ENCODE data around the gene PCCA. TPM values are rescaled to one million over a fixed set of nuclear protein-coding genes. Genes with fewer than 3 reads are reported as not detected.

PCCA gene
- total and polyA plus RNA-seq, 12 donors: 27.6 to 176 (median 97.7) TPM

DNA sequence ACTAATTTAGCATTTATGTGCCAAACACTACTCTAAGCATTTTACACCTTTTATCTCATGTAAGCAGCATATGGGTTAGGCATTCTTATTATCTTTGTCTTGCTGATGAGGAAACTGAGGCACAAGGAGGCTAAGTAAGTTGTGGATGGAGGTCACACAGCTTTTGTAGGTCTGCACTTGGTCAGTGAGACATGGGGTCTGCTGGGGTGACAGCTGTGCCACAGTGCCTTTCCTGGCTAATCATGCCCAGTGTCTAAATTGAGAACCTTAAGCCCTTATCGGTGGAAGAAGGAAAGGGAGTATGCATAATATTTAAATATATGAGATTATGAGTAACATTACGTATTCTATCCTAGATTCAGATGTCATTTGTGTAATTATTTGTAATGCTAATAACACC, 273.5 kb downstream of the PCCA start:
- H3K4me3 ChIP-seq: no peak overlapping the region
- no peak overlapping the region for H3K27ac ChIP-seq
- intact Hi-C loops (cut with DNase I): no loop called here
- no peaks in the 10 kb centered on the region for H3K9me3 ChIP-seq (replicated peaks in 1 of 3)
- peaks cover 6 to 10% of the 10 kb centered on the region in 2 donors for H3K4me1 ChIP-seq (replicated peaks in 1 of 2)
- TF ChIP-seq CTCF (IDR thresholded peaks at IDR 0.05) (no peak), POLR2A (IDR thresholded peaks at IDR 0.05) (no peak)
- no peaks in the 10 kb centered on the region for H3K36me3 ChIP-seq (replicated peaks in 1 of 2)
- no peaks in the 10 kb centered on the region for H3K27me3 ChIP-seq
- DNase-seq: no peak
- 94 to 100% (median 95%) methylated on average over 2 of the region's 2 CpGs for WGBS, 4 donors

DNA sequence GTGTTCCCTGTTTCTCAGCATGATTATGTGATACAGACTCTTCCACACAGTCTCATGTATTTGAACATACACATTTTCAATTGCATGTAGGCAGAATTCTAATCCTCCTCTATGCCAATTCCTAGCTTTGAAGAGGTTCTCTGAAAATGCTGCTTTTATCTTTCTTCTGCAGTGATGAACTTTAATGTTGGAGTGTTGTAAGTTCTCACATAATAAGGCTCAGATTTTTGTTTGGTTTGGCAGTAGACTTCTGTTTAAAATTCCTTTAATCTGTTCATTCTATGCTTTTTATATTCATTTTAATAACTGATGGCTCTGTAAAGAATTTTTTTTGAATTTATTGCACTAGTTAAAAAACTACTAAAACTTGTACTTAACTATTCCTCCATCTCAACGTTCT, 273.9 kb downstream of the PCCA start:
- no peaks in the 10 kb centered on the region for H3K27me3 ChIP-seq
- TF ChIP-seq CTCF (IDR thresholded peaks at IDR 0.05) (no peak), POLR2A (IDR thresholded peaks at IDR 0.05) (no peak)
- H3K27ac ChIP-seq: no peak overlapping the region
- DNase-seq: no peak
- no peaks in the 10 kb centered on the region for H3K36me3 ChIP-seq (replicated peaks in 1 of 2)
- no peak overlapping the region for H3K4me3 ChIP-seq
- WGBS, 4 donors: 35 to 71% (median 60%) methylated on average over 1 of the region's 1 CpG
- peaks cover 6 to 10% of the 10 kb centered on the region in 2 donors for H3K4me1 ChIP-seq (replicated peaks in 1 of 2)
- intact Hi-C loops (cut with DNase I): no loop called here
- H3K9me3 ChIP-seq (replicated peaks in 1 of 3): no peaks in the 10 kb centered on the region

- Histone ChIP-seq H3K4me3 (no peak overlapping the region), H3K9me3 (replicated peaks in 1 of 3) (no peaks in the 10 kb centered on the region), H3K4me1 (replicated peaks in 1 of 2) (peaks cover 6 to 10% of the 10 kb centered on the region in 2 donors), H3K27me3 (no peaks in the 10 kb centered on the region), H3K36me3 (replicated peaks in 1 of 2) (no peaks in the 10 kb centered on the region), H3K27ac (peak overlapping the region in 1 of 5 donors; percentile 0)
- no peak for TF ChIP-seq CTCF (IDR thresholded peaks at IDR 0.05)
- TF ChIP-seq POLR2A (IDR thresholded peaks at IDR 0.05): no peak
- 30 to 38% (median 35%) methylated on average over 3 of the region's 3 CpGs for WGBS, 4 donors
- DNase-seq: no peak
- intact Hi-C loops (cut with DNase I): no loop called here
Observed at GRCh38 chr13:100363285-100363711, 274.4 kb downstream of the PCCA start.

DNA sequence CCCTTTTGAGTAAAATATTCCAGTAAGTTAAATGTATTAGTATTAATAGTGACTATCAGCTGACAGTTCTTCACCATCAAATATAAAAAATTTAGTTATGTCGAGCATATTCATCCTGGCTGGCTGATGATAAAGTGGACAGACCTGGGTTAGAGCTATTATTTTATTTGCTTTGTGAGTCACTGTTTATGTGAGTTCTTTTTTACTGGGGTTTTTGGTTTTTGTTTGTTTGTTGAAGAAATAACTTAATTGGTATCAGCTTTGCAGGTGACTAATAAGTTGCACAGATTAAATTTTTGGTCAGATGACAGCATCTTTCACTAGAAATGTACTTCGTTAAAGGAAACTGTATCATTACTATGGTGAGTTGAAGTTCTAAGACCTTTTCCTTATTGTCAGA, 275.0 kb downstream of the PCCA start:
- Histone ChIP-seq H3K27ac (peak overlapping the region in 1 of 5 donors; percentile 0), H3K4me3 (no peak overlapping the region), H3K4me1 (replicated peaks in 1 of 2) (peaks cover 6 to 10% of the 10 kb centered on the region in 2 donors), H3K9me3 (replicated peaks in 1 of 3) (no peaks in the 10 kb centered on the region), H3K27me3 (no peaks in the 10 kb centered on the region), H3K36me3 (replicated peaks in 1 of 2) (no peaks in the 10 kb centered on the region)
- 33 to 51% (median 46%) methylated on average over 2 of the region's 2 CpGs for WGBS, 4 donors
- no peak for DNase-seq
- TF ChIP-seq POLR2A (IDR thresholded peaks at IDR 0.05) (no peak), CTCF (IDR thresholded peaks at IDR 0.05) (no peak)
- intact Hi-C loops (cut with DNase I): no loop called here

All from adrenal gland (tissue), 12 donors.